Measurements from ENCODE around the gene INPP5A. TPM values are rescaled to one million over a fixed set of nuclear protein-coding genes. Genes with fewer than 3 reads are reported as not detected.

INPP5A gene
- total and polyA plus RNA-seq, 2 donors (not counting 1 experiment from before 2014, with no cell fraction given): 9.3 to 87.8 TPM

- Histone ChIP-seq H3K79me2 (ENCODE audit: control insufficient read depth, insufficient read depth, low read length) (peaks cover 68% of the 10 kb centered on the region), H3K27me3 (replicated peaks in 1 of 4; ENCODE audit: control extremely low read depth in 1 of 4, control insufficient read depth in 3 of 4, insufficient read depth in 4 of 4, low read length in 3 of 4) (no peaks in the 10 kb centered on the region), H4K20me1 (ENCODE audit: control insufficient read depth, insufficient read depth, low read length, poor library complexity, severe bottlenecking) (peaks cover 65% of the 10 kb centered on the region), H3K4me1 (ENCODE audit: control insufficient read depth in 2 of 2, insufficient read depth in 2 of 2, low read length in 2 of 2) (no peaks in the 10 kb centered on the region), H3K9me3 (ENCODE audit: control extremely low read depth in 1 of 3, control insufficient read depth in 2 of 3, insufficient read depth in 1 of 3, low read length in 2 of 3) (peaks cover 6 to 41% (median 28%) of the 10 kb centered on the region in 3 donors), H3K4me3 (ENCODE audit: control extremely low read depth in 1 of 5, extremely low read depth in 1 of 5, insufficient read depth in 1 of 5, low read depth in 2 of 5, low read length in 4 of 5) (no peak overlapping the region), H3K4me2 (replicated peaks; ENCODE audit: low read depth, low read length, poor library complexity, severe bottlenecking) (no peak overlapping the region), H3K36me3 (replicated peaks in 1 of 2; ENCODE audit: control extremely low read depth in 1 of 2, control insufficient read depth in 1 of 2, extremely low read depth in 1 of 2, insufficient read depth in 2 of 2, low read length in 1 of 2) (peaks cover 0 to 8% of the 10 kb centered on the region in 2 experiments), H3K9ac (ENCODE audit: low read length) (no peak overlapping the region), H3K27ac (ENCODE audit: low read length in 2 of 2) (no peak overlapping the region), H2AFZ (ENCODE audit: insufficient read depth, low read depth, low read length, poor library complexity, severe bottlenecking) (no peak overlapping the region)
- no peak for ATAC-seq (ENCODE audit: low read depth)
- H3K9me3 Mint-ChIP-seq (ENCODE audit: insufficient read depth): peaks cover 10% of the 10 kb centered on the region
- TF ChIP-seq CTCF (IDR thresholded peaks at IDR 0.05): no peak
- no peak for TF ChIP-seq EZH2 (IDR thresholded peaks at IDR 0.05; ENCODE audit: borderline replicate concordance, insufficient read depth, low read depth, low read length, poor library complexity, severe bottlenecking)
- intact Hi-C loops (cut with micrococcal nuclease): no loop called here
- H3K27ac Mint-ChIP-seq: no peak overlapping the region
- DNase-seq: no peak
- CTCF ChIA-PET: interaction anchor here (1.0 to 1.1 kb wide), 2 partner anchors 10 to 18 kb away, joined by 3 read pairs; no protein-coding TSS in a partner anchor
- POLR2A ChIA-PET: interaction anchor here (0.5 kb wide), 1 partner anchor 141 kb away, joined by 3 read pairs; no protein-coding TSS in a partner anchor
- H3K4me3 Mint-ChIP-seq: no peak overlapping the region
- 98% methylated on average over 15 of the region's 20 CpGs for WGBS (ENCODE audit: insufficient coverage)
- H3K27me3 Mint-ChIP-seq: no peaks in the 10 kb centered on the region
- H3K4me1 Mint-ChIP-seq: peaks cover 22% of the 10 kb centered on the region
Observed at GRCh38 chr10:132616996-132617736, 79.6 kb downstream of the INPP5A start.

- Histone ChIP-seq H3K4me1 (ENCODE audit: control insufficient read depth in 2 of 2, insufficient read depth in 2 of 2, low read length in 2 of 2) (no peaks in the 10 kb centered on the region), H3K36me3 (replicated peaks in 1 of 2; ENCODE audit: control extremely low read depth in 1 of 2, control insufficient read depth in 1 of 2, extremely low read depth in 1 of 2, insufficient read depth in 2 of 2, low read length in 1 of 2) (peaks cover 0 to 8% of the 10 kb centered on the region in 2 experiments), H2AFZ (ENCODE audit: insufficient read depth, low read depth, low read length, poor library complexity, severe bottlenecking) (no peak overlapping the region), H3K9me3 (ENCODE audit: control extremely low read depth in 1 of 3, control insufficient read depth in 2 of 3, insufficient read depth in 1 of 3, low read length in 2 of 3) (peaks cover 6 to 41% (median 28%) of the 10 kb centered on the region in 3 donors), H3K4me3 (ENCODE audit: control extremely low read depth in 1 of 5, extremely low read depth in 1 of 5, insufficient read depth in 1 of 5, low read depth in 2 of 5, low read length in 4 of 5) (no peak overlapping the region), H3K27me3 (replicated peaks in 1 of 4; ENCODE audit: control extremely low read depth in 1 of 4, control insufficient read depth in 3 of 4, insufficient read depth in 4 of 4, low read length in 3 of 4) (no peaks in the 10 kb centered on the region), H3K9ac (ENCODE audit: low read length) (no peak overlapping the region), H3K4me2 (replicated peaks; ENCODE audit: low read depth, low read length, poor library complexity, severe bottlenecking) (no peak overlapping the region), H3K27ac (ENCODE audit: low read length in 2 of 2) (no peak overlapping the region), H4K20me1 (ENCODE audit: control insufficient read depth, insufficient read depth, low read length, poor library complexity, severe bottlenecking) (peaks cover 59% of the 10 kb centered on the region), H3K79me2 (ENCODE audit: control insufficient read depth, insufficient read depth, low read length) (peaks cover 63% of the 10 kb centered on the region)
- TF ChIP-seq CTCF (IDR thresholded peaks at IDR 0.05) (no peak), EZH2 (IDR thresholded peaks at IDR 0.05; ENCODE audit: borderline replicate concordance, insufficient read depth, low read depth, low read length, poor library complexity, severe bottlenecking) (no peak)
- Mint-ChIP-seq H3K27ac (no peak overlapping the region), H3K4me3 (no peak overlapping the region), H3K9me3 (ENCODE audit: insufficient read depth) (peaks cover 10% of the 10 kb centered on the region), H3K27me3 (no peaks in the 10 kb centered on the region), H3K4me1 (peaks cover 18% of the 10 kb centered on the region)
- intact Hi-C loops (cut with micrococcal nuclease): no loop called here
- CTCF ChIA-PET: interaction anchor here (0.6 to 1.7 kb wide), 4 partner anchors 9 to 158 kb away, joined by 3 read pairs; no protein-coding TSS in a partner anchor
- POLR2A ChIA-PET: no interaction called here
- 100% methylated on average over 1 of the region's 2 CpGs for WGBS (ENCODE audit: insufficient coverage)
- ATAC-seq (ENCODE audit: low read depth) (no peak), DNase-seq (no peak)
Observed at GRCh38 chr10:132617737-132618052, 80.1 kb downstream of the INPP5A start.
